HG02678 (cell line): Measurements from ENCODE around the gene ADCY5.

ENCODE experiments used
- ATAC-seq: cut with Tn5 transposase; IDR thresholded peaks from one replicate; pipeline ENCODE4 v1.9.1; 2021; ENCODE audit warnings: mild to moderate bottlenecking, moderate library complexity; ENCODE audit not compliant: unreplicated experiment

The ADCY5 gene

DNA sequence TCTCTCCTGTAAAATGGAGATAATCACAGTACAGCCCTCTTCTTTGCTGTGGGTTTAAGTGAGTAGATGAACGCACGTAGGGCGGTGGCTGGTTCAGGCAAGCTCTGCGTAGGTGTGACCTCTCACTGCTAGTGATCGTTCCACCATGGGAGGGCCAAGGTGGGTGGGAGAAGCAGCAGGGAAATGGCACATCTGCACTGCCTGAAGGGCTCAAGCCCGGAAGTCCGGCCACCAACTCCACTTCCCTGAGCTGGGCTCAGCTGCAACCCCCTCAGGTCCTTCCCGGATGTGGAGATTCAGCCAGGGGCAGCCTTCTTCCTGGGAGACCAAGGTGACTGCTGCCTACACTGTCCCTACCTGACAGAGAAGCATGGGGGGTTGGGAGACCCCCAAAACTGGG, 102.9 kb downstream of the ADCY5 start:
- no peak for ATAC-seq

DNA sequence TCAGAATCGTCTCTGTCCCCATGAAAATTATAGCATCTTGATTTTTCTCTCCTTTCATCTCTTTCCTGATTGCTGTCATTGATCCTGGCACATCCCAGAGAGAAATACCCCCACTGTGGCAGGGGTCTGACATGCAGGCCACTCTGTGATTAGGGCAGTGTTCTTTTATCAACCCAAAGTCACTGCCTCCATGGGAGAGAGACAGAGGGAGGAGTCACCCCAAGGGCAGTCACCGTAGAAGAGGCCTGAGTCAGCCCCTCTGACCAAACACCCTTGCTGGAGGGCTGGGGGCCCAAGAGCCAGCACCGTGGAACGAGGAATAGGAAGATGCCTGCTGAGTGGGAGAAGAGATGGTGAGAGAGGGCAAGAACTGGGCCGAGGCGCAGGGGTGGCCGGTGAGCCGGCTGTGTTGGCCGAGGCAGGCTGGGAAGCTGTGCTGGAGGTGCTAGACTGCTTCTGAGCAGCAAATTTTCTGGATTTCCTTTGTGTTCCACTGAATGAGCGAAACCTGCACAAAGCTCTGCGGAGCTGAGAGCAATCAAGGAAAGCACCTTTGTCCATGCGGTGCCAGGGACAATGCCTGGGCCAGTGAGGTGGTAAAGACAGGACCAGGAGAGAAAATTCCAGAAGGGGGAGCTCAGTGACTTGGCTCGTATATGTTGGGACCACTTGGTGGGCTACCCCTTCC, 103.8 kb downstream of the ADCY5 start:
- no peak for ATAC-seq

DNA sequence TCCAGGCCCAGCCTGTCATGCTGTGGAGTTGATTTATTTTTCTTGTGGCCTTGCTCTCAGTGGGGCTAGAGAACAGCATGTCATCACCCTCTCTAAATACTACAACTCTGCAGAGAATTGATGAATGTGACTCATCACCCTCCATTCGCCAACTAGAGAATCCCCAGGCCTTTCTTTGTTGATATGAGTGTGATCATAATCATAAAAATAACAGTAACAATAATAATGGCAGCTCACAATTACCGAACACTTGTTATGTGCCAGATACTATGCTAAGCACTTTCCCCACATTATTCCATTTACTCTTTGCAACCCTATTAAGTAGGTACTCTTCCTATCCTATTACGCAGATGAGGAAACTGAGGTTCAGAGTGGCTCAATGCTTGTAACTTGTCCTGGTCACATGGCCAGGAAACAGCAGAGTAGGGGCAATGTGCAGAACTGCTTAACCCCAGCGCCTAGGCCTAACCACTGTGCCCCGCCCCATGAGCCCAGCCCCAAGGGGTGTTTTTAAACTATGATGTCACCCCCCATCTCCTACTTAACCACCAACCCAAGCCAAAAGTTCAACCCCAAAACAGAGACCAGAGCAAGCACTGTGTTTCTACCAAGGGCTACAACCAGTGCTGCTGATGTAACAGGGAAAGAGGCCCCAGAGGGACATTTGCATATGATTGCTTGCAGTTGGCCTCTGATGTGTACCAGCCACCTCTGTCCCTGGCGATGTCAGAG, 104.5 kb downstream of the ADCY5 start:
- ATAC-seq, result no peak

DNA sequence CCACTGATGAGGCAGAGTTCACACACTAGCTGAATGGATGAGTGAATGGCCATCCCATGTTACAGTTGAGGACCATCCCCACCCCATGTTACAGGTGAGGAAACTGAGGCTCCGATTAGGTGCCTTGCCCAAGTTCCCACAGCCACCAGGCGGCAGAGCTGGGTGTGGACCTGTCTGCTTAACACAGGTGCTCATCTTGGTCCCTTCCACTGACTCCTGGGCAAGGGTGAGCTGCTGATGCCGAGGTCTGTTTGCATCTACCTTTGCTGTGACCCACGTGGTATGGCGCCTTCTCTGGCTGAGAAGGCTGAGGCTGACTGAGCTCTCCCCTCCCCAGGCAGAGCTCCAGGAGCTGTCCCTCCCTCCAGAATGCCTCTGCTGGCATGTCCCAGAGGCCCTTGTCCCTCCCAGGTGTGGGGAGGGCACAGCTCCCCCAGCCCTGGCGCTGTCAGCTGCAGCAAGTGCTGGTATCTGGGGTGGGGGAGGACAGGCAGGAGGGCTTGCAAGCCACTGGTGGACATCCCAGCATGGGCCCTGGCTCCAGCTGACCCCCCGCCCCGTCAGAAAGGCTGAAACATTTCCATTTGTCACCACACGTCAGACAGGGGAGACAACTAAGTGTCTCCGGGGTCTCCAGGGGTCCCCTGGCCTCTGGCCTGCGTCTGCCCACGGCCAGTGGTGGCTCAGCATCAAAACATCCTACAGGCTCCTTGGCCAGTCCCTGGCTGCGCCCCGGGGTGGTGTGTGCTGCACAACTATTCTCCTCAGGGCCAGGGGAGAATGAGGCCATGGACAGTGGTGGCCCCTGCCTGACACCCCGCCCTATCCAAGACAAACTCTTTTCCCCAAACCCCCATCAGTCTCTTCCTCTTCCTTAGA, 105.4 kb downstream of the ADCY5 start:
- no peak for ATAC-seq

DNA sequence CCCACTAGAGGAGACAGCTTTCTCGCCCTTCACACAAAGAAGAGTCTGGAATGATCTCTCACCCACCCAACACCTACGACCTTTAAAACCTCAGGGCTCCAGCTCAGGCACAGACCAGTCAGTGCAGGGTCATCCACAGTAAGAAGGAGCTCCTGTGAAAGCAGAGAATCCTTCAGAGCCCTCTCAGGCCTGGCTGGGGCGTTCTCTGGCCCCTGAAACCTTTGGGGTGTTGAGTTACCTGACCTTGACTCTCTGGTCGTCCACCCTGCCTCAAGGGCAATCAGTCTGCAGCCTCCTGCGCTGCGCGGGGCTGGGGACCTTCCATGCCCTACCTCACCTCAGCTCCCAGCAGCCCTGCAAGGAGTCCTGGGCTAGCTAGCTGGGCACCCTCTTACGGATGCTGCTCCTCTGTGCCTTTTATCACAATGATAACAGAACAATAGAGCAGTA, 106.2 kb downstream of the ADCY5 start:
- no peak for ATAC-seq

DNA sequence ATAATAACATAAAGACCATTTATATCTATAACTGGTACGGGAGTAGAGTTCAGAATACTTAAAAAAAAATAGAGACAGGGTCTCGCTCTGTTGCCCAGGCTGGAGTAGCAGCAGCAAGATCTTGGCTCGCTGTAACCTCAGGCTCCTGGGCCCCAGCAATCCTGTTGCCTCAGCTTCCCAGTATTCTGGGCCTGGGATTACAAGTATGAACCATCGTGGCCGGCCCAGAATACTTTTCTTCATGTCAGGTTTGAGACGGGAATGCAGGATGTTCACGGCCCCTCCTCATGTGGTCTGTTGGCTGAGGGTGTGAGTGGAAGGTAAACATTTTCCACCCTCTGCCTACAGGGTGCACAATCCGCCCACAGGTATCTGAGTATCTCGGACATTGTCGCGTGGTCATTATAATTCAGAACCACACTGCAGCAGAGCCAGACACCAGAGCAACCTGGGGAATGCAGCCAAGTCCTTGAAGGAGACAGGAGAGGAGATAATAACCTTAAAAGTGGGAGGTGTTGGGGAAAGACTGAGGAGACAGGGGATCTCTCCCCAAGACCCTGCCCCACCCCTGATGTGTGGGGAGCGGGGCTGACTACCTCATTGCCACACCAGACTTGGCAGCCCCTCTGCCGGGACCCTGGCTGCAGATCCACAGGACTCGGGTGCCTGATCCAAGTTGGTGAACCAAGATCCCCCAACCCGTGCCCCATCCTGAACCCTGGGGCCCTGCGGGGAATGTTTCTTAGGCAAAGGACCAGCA, 106.8 kb downstream of the ADCY5 start:
- ATAC-seq, result no peak

DNA sequence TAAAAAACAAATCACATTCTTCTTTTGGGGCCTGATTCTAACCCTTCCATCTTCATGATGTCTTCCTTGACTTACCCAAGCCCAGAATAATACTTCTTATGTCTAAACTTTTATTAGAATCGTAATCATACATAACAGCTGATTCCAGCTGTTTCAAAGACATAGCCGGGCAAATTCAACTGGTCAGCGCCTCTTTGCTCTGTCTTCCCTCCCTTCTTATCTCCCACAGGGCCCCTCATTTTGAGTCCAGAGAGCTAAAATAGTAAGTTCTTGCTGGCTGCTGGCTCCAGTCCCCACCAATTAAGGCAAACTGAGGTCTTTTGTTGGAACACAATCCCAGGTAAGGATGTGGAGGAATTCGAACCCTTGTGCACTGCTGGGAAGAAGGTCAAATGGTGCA, 108.6 kb downstream of the ADCY5 start:
- ATAC-seq, result no peak

DNA sequence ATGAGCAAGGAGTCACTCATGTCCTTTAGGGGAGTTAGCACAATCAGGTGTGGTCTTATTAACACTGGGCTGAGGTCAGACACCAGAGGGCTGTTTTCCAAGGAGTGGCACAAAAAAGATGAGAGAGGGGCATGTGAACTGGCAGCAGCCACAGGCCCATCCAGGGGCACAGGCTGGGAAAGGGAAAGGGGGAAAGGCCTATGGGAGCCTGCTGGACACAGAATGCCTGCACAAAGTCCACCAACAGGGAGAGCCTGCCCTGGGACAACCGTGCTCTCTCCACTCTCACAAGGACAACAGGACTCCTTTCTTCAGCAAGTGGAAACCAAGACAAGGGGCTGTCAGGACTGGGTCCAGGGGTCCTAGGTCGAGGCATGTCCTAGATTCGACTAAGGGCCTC, 109.6 kb downstream of the ADCY5 start:
- no peak for ATAC-seq

DNA sequence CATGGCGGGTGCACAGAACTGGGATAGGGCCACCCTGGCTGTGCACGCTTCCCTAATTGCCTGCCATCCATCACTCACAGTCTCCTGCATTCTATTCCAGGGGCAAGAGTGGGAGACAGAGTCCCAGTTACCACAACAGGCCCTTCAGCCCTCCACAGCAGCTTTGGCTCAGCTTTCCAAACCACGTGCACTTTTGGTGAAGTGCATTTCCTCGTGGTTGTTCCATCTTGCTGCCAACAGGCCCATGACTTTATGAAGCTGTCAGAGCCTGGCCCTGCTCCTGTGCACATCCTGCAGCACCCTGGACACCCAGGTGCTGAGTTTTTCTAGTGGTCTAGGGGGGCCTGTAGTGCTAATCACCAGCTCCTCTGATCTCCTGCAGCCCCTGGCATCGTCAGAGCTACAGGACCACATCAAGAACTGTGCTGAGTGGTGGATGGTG, 110.2 kb downstream of the ADCY5 start:
- no peak for ATAC-seq

DNA sequence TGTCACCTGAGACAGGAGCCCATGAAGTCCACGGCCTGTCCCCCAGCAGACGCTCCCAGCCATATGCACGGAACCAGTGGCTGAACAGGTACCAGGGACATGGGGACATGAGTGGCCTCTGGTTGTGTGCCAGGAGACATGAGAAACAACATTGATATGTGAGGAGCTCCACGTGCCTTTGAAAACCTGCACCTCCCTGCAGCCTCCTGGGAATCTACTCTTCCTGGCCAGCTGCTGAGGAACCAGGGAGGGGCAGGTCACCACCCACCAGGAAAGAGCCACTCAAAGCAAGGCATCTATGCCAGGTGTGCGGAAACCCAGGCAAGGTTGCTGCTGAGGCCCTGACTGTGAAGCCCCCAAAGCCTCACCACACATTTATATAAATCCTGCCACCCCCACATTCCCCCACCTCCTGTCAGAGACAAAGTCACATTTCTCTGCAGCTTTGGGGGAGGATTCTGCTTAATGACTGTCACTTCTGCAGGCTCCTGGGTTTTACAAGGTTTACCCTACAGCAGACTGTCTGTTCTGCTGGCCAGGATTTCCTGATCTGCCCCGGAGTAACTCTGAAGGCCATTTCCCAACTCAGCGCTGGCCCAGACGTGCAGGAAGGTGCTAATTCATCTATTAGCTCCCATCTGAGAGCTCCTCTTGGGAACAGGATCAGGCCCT, 110.8 kb downstream of the ADCY5 start:
- no peak for ATAC-seq

DNA sequence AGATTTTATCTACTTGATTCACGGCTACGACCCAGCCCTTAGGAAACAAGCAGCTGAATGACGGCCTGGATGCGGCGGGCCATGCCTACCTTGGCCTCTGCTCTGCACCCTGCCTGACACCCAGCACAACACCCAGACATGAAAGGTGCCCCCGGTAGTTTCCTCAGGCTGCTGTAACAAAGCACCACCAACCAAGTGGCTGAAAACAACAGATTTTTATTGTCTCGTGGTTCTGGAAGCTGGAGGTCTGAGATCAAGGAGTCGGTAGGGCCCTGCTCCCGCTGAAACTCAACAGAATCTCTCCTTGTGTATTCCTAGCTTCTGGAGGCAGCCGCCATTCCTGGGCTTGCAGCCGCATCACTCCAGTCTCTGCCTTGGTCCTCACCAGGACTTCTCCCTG, 111.7 kb downstream of the ADCY5 start:
- ATAC-seq, result no peak

DNA sequence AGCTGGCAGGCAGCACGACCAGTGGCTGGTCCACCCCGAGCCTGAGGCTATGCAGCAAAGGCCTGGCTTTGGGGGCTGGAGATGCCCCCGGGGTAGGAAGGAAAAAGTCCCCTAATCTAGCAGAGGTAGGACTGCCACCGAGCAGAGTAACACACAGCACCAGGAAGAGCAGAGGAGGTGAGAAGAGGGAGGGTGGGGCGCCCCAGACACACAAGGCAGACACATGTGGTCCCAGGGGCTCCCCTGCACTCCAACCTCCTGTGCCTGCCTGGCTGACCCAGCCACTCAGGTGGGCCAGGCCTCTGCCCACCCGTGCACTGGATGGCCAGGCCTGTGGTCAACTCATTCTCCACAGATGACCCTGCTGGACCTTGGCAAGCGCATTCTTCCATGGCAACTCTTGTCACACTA, 112.4 kb downstream of the ADCY5 start:
- no peak for ATAC-seq

DNA sequence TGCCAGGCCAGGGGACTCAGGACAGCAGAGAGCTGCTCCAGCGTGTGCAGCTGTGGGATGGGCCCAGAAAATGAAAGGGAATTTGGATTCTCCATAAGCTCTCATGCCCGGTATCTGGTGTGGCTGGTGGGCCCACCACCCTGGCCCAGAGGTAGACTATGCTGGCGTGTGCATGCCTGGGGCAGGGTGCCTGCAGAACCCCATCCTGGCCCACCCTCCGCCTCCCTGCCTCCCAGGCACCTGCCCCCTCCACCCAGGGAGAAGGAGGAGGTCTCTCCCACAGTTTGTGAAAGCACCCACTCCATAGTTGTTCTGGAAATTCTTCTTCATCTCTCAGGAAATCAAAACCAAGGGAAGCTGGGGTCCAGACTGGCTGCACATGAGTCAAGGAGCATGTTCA, 112.9 kb downstream of the ADCY5 start:
- no peak for ATAC-seq

DNA sequence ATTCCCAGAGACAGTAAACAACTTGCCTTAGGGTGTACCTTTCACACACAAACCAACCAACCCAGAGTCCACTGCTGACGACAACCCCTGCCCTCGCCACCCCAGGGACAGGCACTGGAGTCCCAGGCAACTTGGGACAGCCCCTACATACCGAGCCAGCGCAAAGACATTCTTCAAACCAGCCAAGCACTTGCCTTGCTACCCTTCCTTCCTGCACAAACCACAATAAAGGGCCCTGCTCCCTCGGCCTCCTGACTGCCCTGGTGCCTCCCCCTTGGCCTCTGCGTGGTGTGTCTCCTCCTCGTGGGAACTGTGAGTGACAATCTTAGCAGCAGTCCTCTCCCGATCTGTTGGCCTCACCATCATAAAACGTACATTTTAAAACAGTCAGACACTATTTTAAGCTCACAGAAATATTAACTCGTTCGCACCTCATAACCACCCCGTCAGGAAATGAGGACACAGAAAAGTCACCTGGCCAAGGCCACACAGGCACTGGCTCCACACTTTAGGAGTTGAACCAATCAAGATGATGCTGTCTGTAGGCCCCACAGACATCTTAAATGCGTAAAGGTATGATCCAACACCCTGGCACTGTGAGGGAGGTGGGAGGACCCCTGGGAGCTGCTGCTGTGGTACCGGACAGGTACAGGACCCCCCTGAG, 113.8 kb downstream of the ADCY5 start:
- ATAC-seq, result no peak

DNA sequence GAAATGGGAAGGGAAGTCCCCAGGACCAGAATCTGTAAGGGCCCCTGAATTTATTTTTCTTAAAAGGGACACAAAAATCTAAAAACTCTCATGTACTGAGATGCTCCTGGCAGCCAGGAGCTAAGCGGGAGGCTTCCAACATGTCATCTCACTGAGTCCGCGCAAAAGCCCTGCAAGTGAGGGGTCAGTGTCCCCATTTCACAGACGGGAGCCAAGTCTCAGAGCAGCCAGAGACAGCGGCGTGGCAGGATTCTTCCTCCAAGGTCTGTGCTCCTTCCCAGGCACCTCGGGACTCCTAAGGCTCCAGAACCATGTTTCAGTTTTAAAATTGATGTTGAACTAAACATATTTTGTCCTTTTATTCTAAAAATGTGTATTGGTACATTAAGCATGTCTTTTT, 114.8 kb downstream of the ADCY5 start:
- ATAC-seq, result no peak

DNA sequence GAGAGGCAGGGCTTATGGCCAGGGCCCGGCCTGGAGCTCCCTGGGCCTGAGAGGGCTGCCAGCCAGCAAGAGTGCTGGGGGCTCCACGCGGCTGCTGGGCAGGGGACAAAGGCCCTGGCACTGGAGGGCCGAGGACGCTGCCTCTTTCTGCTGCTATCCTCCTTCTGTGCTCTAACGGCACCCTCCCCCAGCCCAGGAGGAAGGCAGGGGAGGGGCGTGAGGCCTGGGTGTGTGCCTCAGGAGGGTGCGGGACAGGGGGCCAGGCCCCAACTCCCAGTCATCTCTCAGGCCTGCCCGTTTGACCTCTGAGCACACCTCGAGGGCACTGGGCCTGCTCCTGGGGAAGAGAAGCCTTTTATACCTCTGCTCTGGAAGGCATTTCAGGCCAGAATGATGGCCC, 115.5 kb downstream of the ADCY5 start:
- ATAC-seq, result no peak

DNA sequence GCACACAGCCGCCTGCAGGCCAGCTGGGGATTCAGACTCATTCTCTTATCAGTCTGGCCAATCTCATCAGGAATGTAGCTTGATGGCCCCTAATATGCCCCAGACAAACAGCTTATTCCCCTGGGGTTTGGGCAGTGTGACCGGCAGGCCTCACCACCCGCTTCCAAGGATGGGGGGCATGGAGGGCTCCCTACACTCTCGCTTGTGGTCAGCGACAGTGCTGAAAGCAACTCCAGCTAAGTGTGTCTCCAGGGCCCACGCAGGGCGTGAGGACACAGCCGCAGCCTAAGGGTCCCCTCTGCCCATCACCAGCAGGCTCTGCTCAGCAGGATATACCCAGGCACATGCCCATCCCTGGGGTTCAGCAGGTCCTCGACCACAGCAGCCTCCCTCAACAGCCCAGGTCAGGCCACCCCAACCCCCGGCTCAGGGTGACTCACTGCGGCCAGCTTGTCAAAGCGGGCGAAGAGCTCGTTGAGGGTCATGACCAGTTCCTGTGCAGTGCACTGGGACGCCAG, 116.7 kb downstream of the ADCY5 start:
- ATAC-seq, result no peak

DNA sequence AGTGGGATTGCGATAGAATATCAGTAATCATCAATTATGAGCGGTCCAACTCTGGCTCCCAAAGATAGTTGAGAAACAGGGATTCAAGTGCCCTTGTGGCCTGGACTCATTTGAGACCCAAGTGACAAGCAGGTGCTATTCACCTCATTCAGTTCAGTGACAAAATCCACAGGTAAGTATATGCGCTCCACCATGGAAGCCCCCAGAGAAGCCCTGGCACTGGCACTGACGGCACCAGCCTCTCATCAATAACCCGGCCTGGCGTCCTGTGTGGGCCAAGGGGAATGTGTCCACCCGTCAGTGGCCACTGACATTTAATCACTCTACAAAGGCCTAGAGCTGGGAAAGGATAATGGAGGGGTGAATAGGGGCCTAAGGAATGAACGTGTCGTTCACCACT, 117.2 kb downstream of the ADCY5 start:
- no peak for ATAC-seq

DNA sequence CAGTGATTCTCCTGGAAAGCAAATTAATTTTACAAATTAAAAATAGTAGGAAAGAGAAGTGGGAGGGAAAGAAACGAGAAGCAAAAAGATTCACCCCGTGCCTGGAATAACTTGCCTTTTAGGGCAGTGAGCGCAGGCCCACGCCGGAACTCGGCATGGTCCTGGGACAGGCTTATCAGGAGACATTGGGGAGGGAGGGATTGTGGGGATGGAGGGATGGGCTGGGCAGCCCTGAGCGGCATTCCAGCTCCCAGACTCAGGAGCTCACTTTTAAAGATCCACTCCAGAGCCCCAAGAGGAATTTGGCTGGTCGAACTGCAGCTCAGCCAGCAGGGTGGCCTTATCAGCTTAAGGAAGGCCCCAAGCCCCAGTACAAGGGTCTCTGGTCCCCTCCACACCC, 117.9 kb downstream of the ADCY5 start:
- ATAC-seq, result no peak
